ENCODE measurements around the gene SLC13A4. TPM values are rescaled to one million over a fixed set of nuclear protein-coding genes. Genes with fewer than 3 reads are reported as not detected.

The SLC13A4 gene
- total and polyA plus RNA-seq, 2 of the 13 experiments (the other 11 are each of a cell fraction or from before 2014, with no cell fraction given) = 0.04 TPM; not detected in 1

- TF ChIP-seq IKZF5 (CRISPR knock-in tag; IDR thresholded peaks at IDR 0.05) = no peak
- no peak for TF ChIP-seq PRDM4 (CRISPR knock-in tag; IDR thresholded peaks at IDR 0.05; ENCODE audit: borderline replicate concordance)
- TF ChIP-seq ZNF280D (CRISPR knock-in tag; IDR thresholded peaks at IDR 0.05) = no peak
Measured at GRCh38 chr7:135716677-135717238, 11.2 kb downstream of the SLC13A4 start (continued).

GRCh38 chr7:135715673-135716072, 12.3 kb downstream of the SLC13A4 start:
- H3K4me3 ChIP-seq (replicated peaks in 1 of 3; ENCODE audit: insufficient read depth in 1 of 3, low read depth in 2 of 3, low read length in 3 of 3) = no peak overlapping the region
- in situ Hi-C loops (cut with HindIII; ENCODE audit: extremely low pct_ligation_motif_present, low pct_unique_long_range_greater_than_20kb) (no loop called here), intact Hi-C loops (cut with micrococcal nuclease; ENCODE audit: unreplicated experiment) (no loop called here)
- FAIRE-seq (no peak), ATAC-seq (no peak), DNase-seq (ENCODE audit: low spot score) (no peak)
- peaks cover 5 to 42% of the 10 kb centered on the region in 2 experiments; a peak in 4 of 5 replicates for H3K27me3 ChIP-seq (ENCODE audit: control insufficient read depth in 1 of 2, insufficient read depth in 2 of 2, low read length in 2 of 2)
- H3K4me1 ChIP-seq (ENCODE audit: insufficient read depth, low read length) = peaks cover 13% of the 10 kb centered on the region
- H4K20me1 ChIP-seq (ENCODE audit: insufficient read depth, low read length) = no peaks in the 10 kb centered on the region
- CTCF ChIA-PET (ENCODE audit: low intra/inter-chr PET ratio, low total read pairs) = no interaction called here
- H3K9ac ChIP-seq (ENCODE audit: insufficient read depth, low read depth, low read length) = no peak overlapping the region
- no peak overlapping the region for H2AFZ ChIP-seq (ENCODE audit: low read length)
- WGBS (ENCODE audit: low lambda C conversion rate) = 4% methylated on average over 1 of the region's 1 CpG
- no peaks in the 10 kb centered on the region for H3K36me3 ChIP-seq (replicated peaks in 1 of 2; ENCODE audit: control insufficient read depth in 1 of 2, insufficient read depth in 2 of 2, low read length in 2 of 2)
- no peak overlapping the region for H3K27ac ChIP-seq (ENCODE audit: extremely low read length, insufficient read depth, low read length)
- no peak overlapping the region for H3K4me2 ChIP-seq (ENCODE audit: low read depth, low read length)
- no peaks in the 10 kb centered on the region for H3K79me2 ChIP-seq (ENCODE audit: insufficient read depth, low read length)
- POLR2A ChIA-PET = no interaction called here
- H3K9me3 ChIP-seq (ENCODE audit: low read length) = no peaks in the 10 kb centered on the region
- BruUV-seq (replicated peaks) = no TSS peak
- TF ChIP-seq HDAC2 (CRISPR knock-in tag; IDR thresholded peaks at IDR 0.05) (no peak), ZNF639 (CRISPR knock-in tag; conservative IDR thresholded peaks at IDR 0.05) (no peak), TFE3 (CRISPR knock-in tag; IDR thresholded peaks at IDR 0.05) (no peak), TRIM24 (CRISPR knock-in tag; IDR thresholded peaks at IDR 0.05) (no peak), SMAD1 (CRISPR knock-in tag; IDR thresholded peaks at IDR 0.05; ENCODE audit: borderline replicate concordance, low read depth) (no peak), ZIK1 (CRISPR knock-in tag; IDR thresholded peaks at IDR 0.05; ENCODE audit: borderline replicate concordance, low read depth) (no peak)

All from HepG2 (cell line).